Measurements from ENCODE around the gene PTPRG. TPM values are rescaled to one million over a fixed set of nuclear protein-coding genes. Genes with fewer than 3 reads are reported as not detected.

The PTPRG gene
- total RNA-seq, 1 donor from 2014 or later: 11.1 TPM

GRCh38 chr3:61578667-61579367 is 17.4 kb downstream of the PTPRG start:
- DNase-seq (ENCODE audit: low read depth) (no peak), FAIRE-seq (no peak)
- H3K4me3 ChIP-seq (ENCODE audit: low read depth, low read length): no peak overlapping the region
- no peaks in the 10 kb centered on the region for H3K36me3 ChIP-seq (ENCODE audit: control insufficient read depth, insufficient read depth, low read length)
- no peaks in the 10 kb centered on the region for H3K27me3 ChIP-seq (ENCODE audit: control insufficient read depth, insufficient read depth, low read length)
- no peak for TF ChIP-seq CTCF (IDR thresholded peaks at IDR 0.05; ENCODE audit: insufficient read depth, low read length, severe bottlenecking)

- FAIRE-seq (no peak), DNase-seq (ENCODE audit: low read depth) (no peak)
- Histone ChIP-seq H3K27me3 (ENCODE audit: control insufficient read depth, insufficient read depth, low read length) (no peaks in the 10 kb centered on the region), H3K4me3 (ENCODE audit: low read depth, low read length) (no peak overlapping the region), H3K36me3 (ENCODE audit: control insufficient read depth, insufficient read depth, low read length) (no peaks in the 10 kb centered on the region)
- TF ChIP-seq CTCF (IDR thresholded peaks at IDR 0.05; ENCODE audit: insufficient read depth, low read length, severe bottlenecking): no peak
These were observed 18.3 kb downstream of the PTPRG start for GRCh38 chr3:61579685-61580084.

- Histone ChIP-seq H3K36me3 (ENCODE audit: control insufficient read depth, insufficient read depth, low read length) (no peaks in the 10 kb centered on the region), H3K27me3 (ENCODE audit: control insufficient read depth, insufficient read depth, low read length) (no peaks in the 10 kb centered on the region), H3K4me3 (ENCODE audit: low read depth, low read length) (no peak overlapping the region)
- FAIRE-seq (peak; percentile 36), DNase-seq (ENCODE audit: low read depth) (no peak)
- TF ChIP-seq CTCF (IDR thresholded peaks at IDR 0.05; ENCODE audit: insufficient read depth, low read length, severe bottlenecking): no peak
These were observed 19.7 kb downstream of the PTPRG start for GRCh38 chr3:61580982-61581643.

- Histone ChIP-seq H3K36me3 (ENCODE audit: control insufficient read depth, insufficient read depth, low read length) (no peaks in the 10 kb centered on the region), H3K4me3 (ENCODE audit: low read depth, low read length) (no peak overlapping the region), H3K27me3 (ENCODE audit: control insufficient read depth, insufficient read depth, low read length) (no peaks in the 10 kb centered on the region)
- DNase-seq (ENCODE audit: low read depth) (no peak), FAIRE-seq (no peak)
- no peak for TF ChIP-seq CTCF (IDR thresholded peaks at IDR 0.05; ENCODE audit: insufficient read depth, low read length, severe bottlenecking)
These were observed 20.9 kb downstream of the PTPRG start for GRCh38 chr3:61582287-61582686.

GRCh38 chr3:61582846-61583245 is 21.5 kb downstream of the PTPRG start:
- H3K27me3 ChIP-seq (ENCODE audit: control insufficient read depth, insufficient read depth, low read length): no peaks in the 10 kb centered on the region
- no peak for TF ChIP-seq CTCF (IDR thresholded peaks at IDR 0.05; ENCODE audit: insufficient read depth, low read length, severe bottlenecking)
- H3K36me3 ChIP-seq (ENCODE audit: control insufficient read depth, insufficient read depth, low read length): no peaks in the 10 kb centered on the region
- DNase-seq (ENCODE audit: low read depth) (no peak), FAIRE-seq (no peak)
- no peak overlapping the region for H3K4me3 ChIP-seq (ENCODE audit: low read depth, low read length)
